GM12878 (cell line): ENCODE measurements around the gene ATP6V0A4. TPM values are rescaled to one million over a fixed set of nuclear protein-coding genes. Genes with fewer than 3 reads are reported as not detected.
"Not testable (repeated sequence)": the region's sequence is repeated elsewhere in the genome, so short reads cannot be mapped to it uniquely, and the experiment has no call there.

Experiments used
- ATAC-seq: fragments of 200-7000 bp; cut with Tn5 transposase; 3 replicates; pipeline ENCODE4 v1.9.1; 2020; ENCODE audit warnings: mild to moderate bottlenecking, moderate library complexity
- BruUV-seq: library from RNA; stranded (reverse); fragments of 400-500 nt; replicated peaks from 2 replicates; lab custom pipeline; 2021; lab: Mats Ljungman, UMichigan
- CTCF ChIA-PET: fragments of 300-600 bp; sonication (Branson Sonifier 250); formaldehyde crosslinking; extraction: SDS; loops from one replicate; lab custom pipeline; 2021; ENCODE audit warnings: inconsistent platforms; lab: Yijun Ruan, JAX
- POLR2A ChIA-PET: fragments of 350-600 bp; formaldehyde crosslinking; extraction: SDS; loops from one replicate; lab custom pipeline; 2021; ENCODE audit warnings: inconsistent platforms; lab: Charles Lee
- RAD21 ChIA-PET: fragments of 300-600 bp; sonication (Branson Sonifier 250); formaldehyde crosslinking; loops from one replicate; lab custom pipeline; 2023; ENCODE audit warnings: antibody characterized with exemption; ENCODE audit not compliant: unreplicated experiment; lab: Charles Lee
- SMC1A ChIA-PET: fragments of 300-600 bp; sonication (Branson Sonifier 250); formaldehyde crosslinking; loops from one replicate; lab custom pipeline; 2023; ENCODE audit not compliant: unreplicated experiment, uncharacterized antibody; lab: Charles Lee
- DNase-seq: peaks from one replicate; pipeline ENCODE4 v3.0.0-alpha.2; 2011; ENCODE audit warnings: low read depth, low spot score
- FAIRE-seq: peaks from 3 replicates; lab custom pipeline; 2011; peaks lifted over from hg19 to GRCh38; lab: Jason Lieb, UNC
- H2AFZ ChIP-seq: 2 replicates; pipeline ENCODE4 v1.6.0; 2011; ENCODE audit warnings: low read depth, low read length, control low read depth; ENCODE audit not compliant: control insufficient read depth
- H3K27ac ChIP-seq: 2 replicates; pipeline ENCODE4 v1.5.1; 2011; ENCODE audit warnings: control low read depth; ENCODE audit not compliant: control insufficient read depth, insufficient read depth
- H3K27me3 ChIP-seq, 2 experiments: replicated peaks in 1 of 2; 2 replicates each; pipeline versions ENCODE4 v1.6.0 to v1.6.1; 2011; ENCODE audit warnings: low read length in 1 of 2; ENCODE audit not compliant: control insufficient read depth in 2 of 2, insufficient read depth in 2 of 2
- H3K36me3 ChIP-seq, 2 experiments: 2 replicates each; pipeline ENCODE4 v1.5.1; 2011; ENCODE audit warnings: low read length in 1 of 2; ENCODE audit not compliant: control insufficient read depth in 2 of 2, insufficient read depth in 2 of 2
- H3K4me1 ChIP-seq: 2 replicates; pipeline ENCODE4 v1.6.1; 2011; ENCODE audit warnings: mild to moderate bottlenecking, low read length, moderate library complexity, mixed read lengths; ENCODE audit not compliant: control insufficient read depth, insufficient read depth
- H3K4me2 ChIP-seq: 2 replicates; pipeline ENCODE4 v1.6.0; 2011; ENCODE audit warnings: control low read depth; ENCODE audit not compliant: control insufficient read depth, insufficient read depth
- H3K4me3 ChIP-seq: fragments of 200-600 bp; sonication (generic); 2 replicates; pipeline ENCODE4 v1.5.1; 2016
- H3K79me2 ChIP-seq: 2 replicates; pipeline ENCODE4 v1.6.0; 2011; ENCODE audit warnings: low read length; ENCODE audit not compliant: control insufficient read depth, insufficient read depth
- H3K9ac ChIP-seq: 2 replicates; pipeline ENCODE4 v1.8.0; 2011; ENCODE audit warnings: low read length, control low read depth, mixed read lengths; ENCODE audit not compliant: control insufficient read depth, insufficient read depth
- H3K9me3 ChIP-seq: replicated peaks from 3 replicates; pipeline ENCODE4 v1.5.1; 2011; ENCODE audit warnings: mild to moderate bottlenecking, low read length; ENCODE audit not compliant: control insufficient read depth, insufficient read depth
- H4K20me1 ChIP-seq: 2 replicates; pipeline ENCODE4 v1.6.0; 2011; ENCODE audit not compliant: control insufficient read depth, insufficient read depth
- HDAC2 ChIP-seq: fragments of 200-600 bp; sonication (generic); IDR thresholded peaks from 2 replicates; pipeline ENCODE4 v1.6.1; 2017
- HDGF ChIP-seq: fragments of 450-650 bp; IDR thresholded peaks from 2 replicates; pipeline ENCODE4 v1.6.1; 2016; ENCODE audit warnings: antibody characterized with exemption
- MYB ChIP-seq: fragments of 150-350 bp; IDR thresholded peaks from 2 replicates; pipeline ENCODE4 v1.6.1; 2014; ENCODE audit warnings: mild to moderate bottlenecking, low read depth, low read length, borderline replicate concordance
- SP1 ChIP-seq: IDR thresholded peaks from one replicate; pipeline ENCODE4 v1.6.1; 2011; ENCODE audit warnings: low read depth, low read length
- TBL1XR1 ChIP-seq: IDR thresholded peaks from 2 replicates; pipeline ENCODE4 v1.6.1; 2012; ENCODE audit warnings: low read depth, low read length, improper control_type of control experiment
- WGBS: methylation state at CpG from one replicate; pipeline ENCODE4 v1.1.6; 2016; ENCODE audit warnings: low lambda C conversion rate; ENCODE audit not compliant: insufficient replicate concordance, insufficient coverage; ENCODE audit errors: missing lambda C conversion rate; 5-methylcytosine and 5-hydroxymethylcytosine counted together
- in situ Hi-C: fragments of 300-500 bp; cut with MboI; formaldehyde crosslinking; loops from 9 replicates; pipeline ENCODE4 v1.14.3; 2018; ENCODE audit warnings: mixed read lengths
- intact Hi-C: fragments of 100-400 bp; cut with micrococcal nuclease; formaldehyde crosslinking; loops from one replicate; pipeline ENCODE4 v1.14.2; 2022; ENCODE audit not compliant: unreplicated experiment
- polyA plus RNA-seq, 11 experiments: library from polyadenylated mRNA; depleted of rRNA in 4 of 11; unstranded in 6 of 11; stranded (reverse) in 5 of 11; fragments of >200 nt; fragmentation: Nextera tagmentation in 4 of 11; fragmentation: Illumina TruSeq in 1 of 11; extraction: Ambion mirVana in 4 of 11; extraction: Trizol in 1 of 11; gene quantifications; 1 replicate in 1 of 11; 2 replicates in 10 of 11; pipeline versions ENCODE4 v1.2.1 to v1.2.3, GENCODE V29; 2011 to 2016; ENCODE audit warnings: inconsistent platforms in 2 of 11, missing spikeins in 2 of 11, low read depth in 1 of 11
- total RNA-seq, 4 experiments: library from RNA; depleted of rRNA in 3 of 4; stranded (reverse); fragments of >200 nt in 3 of 4; fragmentation: Illumina TruSeq in 1 of 4; extraction: Trizol in 1 of 4; gene quantifications; 2 replicates each; pipeline versions ENCODE4 v1.2.1 to v1.2.3, GENCODE V29; 2013 to 2021
- TF ChIP-seq, protein P1 (sequence below): IDR thresholded peaks from 2 replicates; pipeline ENCODE4 v1.6.1; 2012; ENCODE audit warnings: low read depth, low read length, improper control_type of control experiment

Gene ATP6V0A4
- total and polyA plus RNA-seq, 10 of the 15 experiments (the other 5 are each of a cell fraction or from before 2014, with no cell fraction given), result not detected

DNA sequence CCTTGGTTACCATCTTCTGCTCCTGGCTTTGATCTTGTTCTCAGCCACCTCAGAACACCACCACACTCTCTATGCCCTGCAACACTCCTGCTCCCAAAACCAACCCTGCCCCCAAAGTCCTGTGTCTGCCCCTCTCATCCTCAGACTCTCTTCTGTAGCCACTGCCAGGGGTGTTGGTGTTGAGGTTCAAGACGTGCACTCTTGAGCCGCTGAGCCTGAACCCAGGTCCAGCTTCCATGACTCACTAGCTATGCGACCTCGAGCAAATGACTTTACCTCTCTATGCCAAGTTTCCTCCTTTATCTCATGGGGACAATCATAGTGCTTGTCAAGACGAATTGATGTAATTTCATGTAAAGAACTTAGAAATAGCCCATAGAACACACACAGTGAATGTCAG, 840 bp upstream of the ATP6V0A4 start:
- POLR2A ChIA-PET, result no interaction called here
- Histone ChIP-seq H3K4me2 (no peak overlapping the region), H3K79me2 (no peaks in the 10 kb centered on the region), H3K36me3 (no peaks in the 10 kb centered on the region), H3K9me3 (no peaks in the 10 kb centered on the region), H3K27ac (no peak overlapping the region), H2AFZ (no peak overlapping the region), H3K27me3 (no peaks in the 10 kb centered on the region), H3K4me3 (no peak overlapping the region), H4K20me1 (no peaks in the 10 kb centered on the region), H3K9ac (no peak overlapping the region), H3K4me1 (no peaks in the 10 kb centered on the region)
- ATAC-seq (no peak), FAIRE-seq (no peak), DNase-seq (no peak)
- in situ Hi-C loops (no loop called here), intact Hi-C loops (no loop called here)
- SMC1A ChIA-PET, result no interaction called here
- no TSS peak for BruUV-seq
- 27% methylated on average over 5 of the region's 5 CpGs for WGBS
- CTCF ChIA-PET, result no interaction called here
- TF ChIP-seq MYB (no peak), HDAC2 (no peak), HDGF (no peak), TBL1XR1 (no peak), SP1 (no peak)
- TF ChIP-seq, protein P1, sequence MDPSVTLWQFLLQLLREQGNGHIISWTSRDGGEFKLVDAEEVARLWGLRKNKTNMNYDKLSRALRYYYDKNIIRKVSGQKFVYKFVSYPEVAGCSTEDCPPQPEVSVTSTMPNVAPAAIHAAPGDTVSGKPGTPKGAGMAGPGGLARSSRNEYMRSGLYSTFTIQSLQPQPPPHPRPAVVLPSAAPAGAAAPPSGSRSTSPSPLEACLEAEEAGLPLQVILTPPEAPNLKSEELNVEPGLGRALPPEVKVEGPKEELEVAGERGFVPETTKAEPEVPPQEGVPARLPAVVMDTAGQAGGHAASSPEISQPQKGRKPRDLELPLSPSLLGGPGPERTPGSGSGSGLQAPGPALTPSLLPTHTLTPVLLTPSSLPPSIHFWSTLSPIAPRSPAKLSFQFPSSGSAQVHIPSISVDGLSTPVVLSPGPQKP, result no peak
- RAD21 ChIA-PET, result interaction anchor here (0.6 kb wide), 1 partner anchor 335 kb away, joined by 3 read pairs; a partner anchor contains a TSS

DNA sequence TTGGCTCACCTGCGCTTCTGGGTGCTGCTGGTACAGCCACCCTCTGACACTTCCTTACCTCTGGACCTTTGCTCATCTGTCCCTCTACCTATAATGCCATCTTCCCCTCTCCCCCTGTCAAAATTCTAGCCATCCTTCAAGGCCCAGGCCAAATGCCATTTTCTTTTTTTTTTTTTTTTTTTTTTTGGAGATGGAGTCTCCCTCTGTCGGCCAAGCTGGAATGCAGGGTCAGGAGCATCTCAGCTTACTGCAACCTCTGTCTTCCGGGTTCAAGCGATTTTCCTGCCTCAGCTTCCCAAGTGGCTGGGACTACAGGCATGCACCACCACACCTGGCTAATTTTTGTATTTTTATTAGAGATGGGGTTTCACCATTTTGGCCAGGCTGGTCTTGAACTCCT, 950 bp downstream of the ATP6V0A4 start:
- 12% methylated on average over 3 of the region's 4 CpGs for WGBS
- DNase-seq, intact Hi-C loops, H3K9me3 ChIP-seq, ATAC-seq, in situ Hi-C loops, H3K79me2 ChIP-seq, H3K4me2 ChIP-seq, H4K20me1 ChIP-seq, H2AFZ ChIP-seq, H3K4me3 ChIP-seq, RAD21 ChIA-PET, H3K4me1 ChIP-seq, H3K27me3 ChIP-seq, H3K27ac ChIP-seq, SMC1A ChIA-PET, FAIRE-seq, H3K36me3 ChIP-seq, CTCF ChIA-PET, BruUV-seq, H3K9ac ChIP-seq: not testable (repeated sequence)
- POLR2A ChIA-PET, result interaction anchor here (0.6 kb wide), 1 partner anchor 37 kb away, joined by 4 read pairs; no protein-coding TSS in a partner anchor
